Esophagus muscularis mucosa (tissue), 4 donors: ENCODE results near the gene SLC39A11. TPM values are rescaled to one million over a fixed set of nuclear protein-coding genes. Genes with fewer than 3 reads are reported as not detected.

Experiments
- DNase-seq: peaks from one replicate; pipeline ENCODE4 v3.0.0-alpha.2; 2017; ENCODE audit errors: extremely low spot score
- H3K27ac ChIP-seq, 4 donors: fragments of 200-600 bp; sonication (generic); replicated peaks in 1 of 4; 1 replicate in 3 of 4; 2 replicates in 1 of 4; pipeline ENCODE4 v1.5.1; 2016 to 2019; ENCODE audit warnings: mild to moderate bottlenecking in 1 of 4
- H3K27me3 ChIP-seq, 4 donors: fragments of 200-600 bp; sonication (generic); one replicate each; pipeline versions ENCODE4 v1.5.1 to v1.6.0; 2016 to 2019
- H3K36me3 ChIP-seq, 4 donors: fragments of 200-600 bp; sonication (generic); one replicate each; pipeline ENCODE4 v1.5.1; 2016 to 2019
- H3K4me1 ChIP-seq, 4 donors: fragments of 200-600 bp; sonication (generic); one replicate each; pipeline ENCODE4 v1.5.1; 2016 to 2019
- H3K4me3 ChIP-seq, 4 donors: fragments of 200-600 bp; sonication (generic); 1 replicate in 2 of 4; 2 replicates in 2 of 4; pipeline ENCODE4 v1.5.1; 2016 to 2019; ENCODE audit warnings: mild to moderate bottlenecking in 4 of 4, moderate library complexity in 1 of 4
- H3K9me3 ChIP-seq, 4 donors: fragments of 200-600 bp; sonication (generic); 1 replicate in 3 of 4; 2 replicates in 1 of 4; pipeline ENCODE4 v1.5.1; 2016 to 2019
- CTCF ChIP-seq, 3 experiments: fragments of 200-600 bp in 2 of 3; fragments of 450-650 bp in 1 of 3; sonication (generic) in 2 of 3; IDR thresholded peaks; one replicate each; pipeline ENCODE4 v1.5.1; 2017 to 2019; ENCODE audit warnings: antibody characterized with exemption in 3 of 3, mild to moderate bottlenecking in 2 of 3, moderate library complexity in 1 of 3
- EP300 ChIP-seq: sonication (generic); formaldehyde crosslinking; IDR thresholded peaks from one replicate; pipeline ENCODE4 v1.6.1; 2017; ENCODE audit warnings: antibody characterized with exemption
- POLR2A ChIP-seq: fragments of 450-650 bp; IDR thresholded peaks from one replicate; pipeline ENCODE4 v1.6.1; 2017; ENCODE audit warnings: antibody characterized with exemption, moderate library complexity, mild to moderate bottlenecking, low read depth
- POLR2AphosphoS5 ChIP-seq, 2 donors: sonication (generic); formaldehyde crosslinking; IDR thresholded peaks; one replicate each; pipeline ENCODE4 v1.6.1; 2017; ENCODE audit warnings: antibody characterized with exemption in 2 of 2
- WGBS: methylation state at CpG from one replicate; pipeline ENCODE4 v1.1.5; 2018; 5-methylcytosine and 5-hydroxymethylcytosine counted together
- intact Hi-C: fragments of 100-400 bp; cut with DNase I; formaldehyde crosslinking; loops from one replicate; pipeline ENCODE4 v1.15.1; 2023
- total RNA-seq, 4 donors: library from RNA; depleted of rRNA; stranded (reverse); fragments of >200 nt; gene quantifications; one replicate each; pipeline versions ENCODE4 v1.1.0 to v1.2.1, GENCODE V29; 2016

The SLC39A11 gene
- total RNA-seq, 4 donors from 2014 or later, result 7.5 to 20.2 (median 18.4) TPM

DNA sequence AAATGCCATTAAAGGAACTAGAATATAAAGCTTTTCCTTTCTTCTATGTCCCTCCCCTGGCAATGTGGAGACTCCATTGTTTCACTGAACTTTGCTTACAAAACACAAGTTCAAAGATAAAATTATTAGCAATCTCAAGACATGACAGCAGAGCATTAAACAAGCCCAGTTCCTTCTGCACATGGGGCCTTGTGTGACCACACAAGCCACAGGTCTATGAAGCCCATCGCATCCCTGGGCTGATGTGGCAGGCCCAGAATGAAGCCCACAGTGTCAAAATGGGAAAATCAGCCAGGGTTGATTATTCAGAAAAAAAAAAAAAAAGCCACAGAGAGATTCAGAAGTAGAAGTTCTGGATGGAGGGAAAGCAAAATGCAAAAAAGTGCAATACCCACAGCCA, 12.9 kb upstream of the SLC39A11 start:
- Histone ChIP-seq H3K27me3 (peaks cover 0 to 8% (median 0%) of the 10 kb centered on the region in 4 donors), H3K36me3 (no peaks in the 10 kb centered on the region), H3K4me3 (no peak overlapping the region), H3K9me3 (peaks cover 0 to 6% (median 0%) of the 10 kb centered on the region in 4 donors), H3K27ac (no peak overlapping the region), H3K4me1 (no peaks in the 10 kb centered on the region)
- WGBS, result 94% methylated on average over 1 of the region's 1 CpG
- TF ChIP-seq POLR2AphosphoS5 (IDR thresholded peaks at IDR 0.05), result no peak
- no peak for TF ChIP-seq POLR2A
- TF ChIP-seq CTCF (IDR thresholded peaks at IDR 0.05), result no peak
- no peak for TF ChIP-seq EP300
- intact Hi-C loops, result no loop called here
- DNase-seq, result no peak

DNA sequence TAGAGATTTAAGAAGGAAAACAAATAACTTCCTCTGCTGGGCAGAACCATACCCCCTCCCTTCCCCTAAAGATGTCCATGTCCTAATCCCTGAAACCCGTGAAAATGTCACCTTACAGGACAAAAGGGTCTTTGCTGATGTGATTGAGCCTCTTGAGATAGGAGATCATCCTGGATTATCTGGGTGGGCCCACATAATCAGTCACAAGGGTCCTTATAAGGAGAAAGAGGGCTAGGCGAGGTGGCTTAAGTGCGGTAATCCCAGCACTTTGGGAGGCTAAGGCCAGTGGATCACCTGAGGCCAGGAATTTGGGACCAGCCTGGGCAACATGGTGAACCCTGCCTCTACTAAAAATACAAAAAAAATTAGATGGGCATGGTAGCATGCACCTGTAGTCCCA, 12.0 kb upstream of the SLC39A11 start:
- WGBS, result 94% methylated on average over 3 of the region's 3 CpGs
- peaks cover 0 to 14% (median 0%) of the 10 kb centered on the region in 4 donors for H3K27me3 ChIP-seq
- H3K4me3 ChIP-seq, result no peak overlapping the region
- no peak for TF ChIP-seq EP300
- no peak for TF ChIP-seq POLR2AphosphoS5 (IDR thresholded peaks at IDR 0.05)
- no peak for TF ChIP-seq POLR2A
- TF ChIP-seq CTCF (IDR thresholded peaks at IDR 0.05), result no peak
- intact Hi-C loops, result no loop called here
- peaks cover 0 to 6% (median 0%) of the 10 kb centered on the region in 4 donors for H3K9me3 ChIP-seq
- H3K4me1 ChIP-seq, result no peaks in the 10 kb centered on the region
- no peak overlapping the region for H3K27ac ChIP-seq
- no peaks in the 10 kb centered on the region for H3K36me3 ChIP-seq
- no peak for DNase-seq

DNA sequence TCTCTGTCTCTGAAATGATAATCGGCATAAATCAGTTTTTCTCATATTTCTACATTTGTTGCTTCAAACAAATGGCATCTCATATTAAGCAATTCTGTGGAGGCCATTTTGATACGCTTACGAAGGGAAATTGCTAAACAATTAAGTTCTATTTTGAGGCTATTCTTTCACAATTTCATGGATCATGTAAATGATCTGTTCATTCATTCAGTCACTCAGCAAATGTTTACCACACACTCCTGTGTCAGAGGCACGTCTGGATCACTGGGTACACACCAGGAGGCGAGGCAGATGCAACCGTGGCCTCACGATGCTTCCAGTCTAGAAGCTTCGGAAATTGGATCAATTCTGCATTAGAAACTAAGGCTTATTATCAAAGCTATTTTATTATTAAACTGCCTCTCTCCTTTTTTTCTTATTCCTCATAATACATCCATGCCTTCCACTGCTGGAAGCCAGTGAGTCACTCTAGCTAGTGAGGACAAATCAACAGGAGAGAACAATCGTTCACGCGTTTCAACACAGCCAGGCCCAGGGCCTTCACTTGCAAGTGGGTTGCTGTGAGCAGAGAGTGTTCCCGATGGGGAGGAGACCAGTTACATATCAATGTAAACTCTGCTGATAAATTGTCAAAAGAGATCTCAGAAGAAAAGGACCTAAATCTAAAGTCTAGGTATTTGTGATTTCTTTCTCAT, 11.3 kb upstream of the SLC39A11 start:
- peaks cover 0 to 19% (median 0%) of the 10 kb centered on the region in 4 donors for H3K27me3 ChIP-seq
- 88% methylated on average over 12 of the region's 12 CpGs for WGBS
- H3K9me3 ChIP-seq, result peaks cover 0 to 6% (median 0%) of the 10 kb centered on the region in 4 donors
- H3K4me3 ChIP-seq, result no peak overlapping the region
- intact Hi-C loops, result no loop called here
- no peak for DNase-seq
- no peak overlapping the region for H3K27ac ChIP-seq
- no peak for TF ChIP-seq POLR2A
- TF ChIP-seq POLR2AphosphoS5 (IDR thresholded peaks at IDR 0.05), result no peak
- no peak for TF ChIP-seq EP300
- no peak for TF ChIP-seq CTCF (IDR thresholded peaks at IDR 0.05)
- H3K36me3 ChIP-seq, result no peaks in the 10 kb centered on the region
- no peaks in the 10 kb centered on the region for H3K4me1 ChIP-seq

- Histone ChIP-seq H3K9me3 (peaks cover 0 to 6% (median 0%) of the 10 kb centered on the region in 4 donors), H3K4me3 (no peak overlapping the region), H3K27ac (no peak overlapping the region), H3K4me1 (no peaks in the 10 kb centered on the region), H3K27me3 (peaks cover 0 to 30% (median 0%) of the 10 kb centered on the region in 4 donors), H3K36me3 (no peaks in the 10 kb centered on the region)
- intact Hi-C loops, result no loop called here
- WGBS, result 93% methylated on average over 6 of the region's 6 CpGs
- TF ChIP-seq POLR2AphosphoS5 (IDR thresholded peaks at IDR 0.05), result no peak
- no peak for TF ChIP-seq EP300
- no peak for TF ChIP-seq CTCF (IDR thresholded peaks at IDR 0.05)
- TF ChIP-seq POLR2A, result no peak
- no peak for DNase-seq
Measured at GRCh38 chr17:73101031-73101430, 8.5 kb upstream of the SLC39A11 start.
